Lower leg skin (tissue), 3 donors: ENCODE measurements around the gene OR5B21.

Experiments used
- CTCF ChIP-seq, 3 donors: fragments of 450-650 bp; IDR thresholded peaks; one replicate each; pipeline ENCODE4 v1.5.1; 2016; ENCODE audit warnings: antibody characterized with exemption in 3 of 3, mild to moderate bottlenecking in 3 of 3, moderate library complexity in 2 of 3
- POLR2A ChIP-seq, 2 donors: fragments of 450-650 bp; IDR thresholded peaks; one replicate each; pipeline ENCODE4 v1.6.1; 2016 to 2017; ENCODE audit warnings: antibody characterized with exemption in 2 of 2, mild to moderate bottlenecking in 1 of 2, moderate library complexity in 1 of 2

GRCh38 chr11:58508005-58508404 lies at the start of gene OR5B21:
- TF ChIP-seq CTCF (IDR thresholded peaks at IDR 0.05) (no peak), POLR2A (IDR thresholded peaks at IDR 0.05) (no peak)
